Non-pigmented ciliary epithelial cell (primary cell): ENCODE data around the gene KIF23.

Experiments used
- DNase-seq: peaks from one replicate; pipeline ENCODE4 v3.0.0-alpha.2; 2010; ENCODE audit warnings: low read depth

KIF23 gene

GRCh38 chr15:69394556-69395282 is 19.4 kb upstream of the KIF23 start:
- no peak for DNase-seq

- no peak for DNase-seq
These were observed 18.7 kb upstream of the KIF23 start for GRCh38 chr15:69395460-69395859.

- DNase-seq, result no peak
These were observed 18.2 kb upstream of the KIF23 start for GRCh38 chr15:69395991-69396390.

GRCh38 chr15:69398491-69398891 is 15.7 kb upstream of the KIF23 start:
- no peak for DNase-seq

- DNase-seq, result no peak
These were observed 13.3 kb upstream of the KIF23 start for GRCh38 chr15:69400850-69401249.

GRCh38 chr15:69402816-69403215 is 11.3 kb upstream of the KIF23 start:
- no peak for DNase-seq

GRCh38 chr15:69403594-69403993 is 10.6 kb upstream of the KIF23 start:
- DNase-seq, result peak; percentile 73

GRCh38 chr15:69405110-69405509 is 9.0 kb upstream of the KIF23 start:
- no peak for DNase-seq

GRCh38 chr15:69407719-69408400 is 6.3 kb upstream of the KIF23 start:
- no peak for DNase-seq

GRCh38 chr15:69408841-69409240 is 5.3 kb upstream of the KIF23 start:
- DNase-seq, result no peak

- DNase-seq, result no peak
These were observed 3.8 kb upstream of the KIF23 start for GRCh38 chr15:69410248-69410874.

- no peak for DNase-seq
These were observed 1.9 kb upstream of the KIF23 start for GRCh38 chr15:69412274-69412673.

- DNase-seq, result no peak
These were observed 1.4 kb upstream of the KIF23 start for GRCh38 chr15:69412701-69413100.

- peak; percentile 78 for DNase-seq
These were observed 585 bp downstream of the KIF23 start for GRCh38 chr15:69414701-69415167.

GRCh38 chr15:69415381-69415780 is 1.2 kb downstream of the KIF23 start:
- no peak for DNase-seq

GRCh38 chr15:69417581-69417980 is 3.4 kb downstream of the KIF23 start:
- DNase-seq, result no peak

- no peak for DNase-seq
These were observed 7.3 kb downstream of the KIF23 start for GRCh38 chr15:69421498-69421897.

- no peak for DNase-seq
These were observed 8.3 kb downstream of the KIF23 start for GRCh38 chr15:69422336-69422895.

GRCh38 chr15:69424001-69424400 is 9.9 kb downstream of the KIF23 start:
- DNase-seq, result no peak

GRCh38 chr15:69424748-69425413 is 10.7 kb downstream of the KIF23 start:
- no peak for DNase-seq

GRCh38 chr15:69433831-69434230 is 19.7 kb downstream of the KIF23 start:
- DNase-seq, result no peak

- no peak for DNase-seq
These were observed 20.1 kb downstream of the KIF23 start for GRCh38 chr15:69434238-69434637.
